ENCODE data around the gene DMPK.
A peak's percentile ranks its signal among the peaks of the same experiment; 100 is the strongest.
"Not testable (repeated sequence)": the region's sequence is repeated elsewhere in the genome, so short reads cannot be mapped to it uniquely, and the experiment has no call there.

The DMPK gene

DNA sequence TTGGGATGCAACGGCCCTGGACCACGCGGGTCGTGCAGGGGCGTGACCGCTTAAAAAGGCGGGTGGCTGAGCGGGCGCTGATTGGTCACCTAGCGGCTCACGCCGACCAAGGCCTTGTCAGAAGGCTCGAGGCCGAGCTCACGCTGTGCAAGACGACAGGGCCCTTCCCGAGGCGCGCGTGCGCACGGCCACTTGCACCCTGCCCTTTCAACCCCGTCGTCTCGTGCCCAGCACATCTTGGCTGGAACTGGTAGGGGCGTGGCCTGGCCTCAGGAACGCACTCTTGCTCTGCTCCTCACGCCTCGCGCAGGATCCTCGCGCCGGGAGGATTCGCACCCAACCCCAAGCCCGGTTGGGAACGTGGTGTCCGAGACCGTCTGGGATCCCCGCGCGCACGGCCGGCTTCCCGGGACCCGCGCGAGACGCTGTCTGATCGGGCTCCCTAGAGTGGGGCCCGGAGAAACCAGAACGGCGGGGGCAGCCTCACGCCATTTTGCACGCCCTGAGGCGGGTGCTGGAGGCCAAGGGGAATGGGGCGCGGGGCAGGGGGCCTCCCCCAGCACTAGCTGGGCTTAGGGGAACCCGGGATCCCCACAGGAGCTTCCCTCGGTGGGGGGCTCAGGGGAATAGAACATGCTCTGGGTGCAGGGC, 49.0 kb downstream of the DMPK start, which contains the start of gene MEIOSIN:
MEIOSIN (plus strand) TSS at position 280 of the 651 bp plus-strand sequence. CDS start 1,938 bp downstream, outside the sequence.
- no peak for FAIRE-seq

DNA sequence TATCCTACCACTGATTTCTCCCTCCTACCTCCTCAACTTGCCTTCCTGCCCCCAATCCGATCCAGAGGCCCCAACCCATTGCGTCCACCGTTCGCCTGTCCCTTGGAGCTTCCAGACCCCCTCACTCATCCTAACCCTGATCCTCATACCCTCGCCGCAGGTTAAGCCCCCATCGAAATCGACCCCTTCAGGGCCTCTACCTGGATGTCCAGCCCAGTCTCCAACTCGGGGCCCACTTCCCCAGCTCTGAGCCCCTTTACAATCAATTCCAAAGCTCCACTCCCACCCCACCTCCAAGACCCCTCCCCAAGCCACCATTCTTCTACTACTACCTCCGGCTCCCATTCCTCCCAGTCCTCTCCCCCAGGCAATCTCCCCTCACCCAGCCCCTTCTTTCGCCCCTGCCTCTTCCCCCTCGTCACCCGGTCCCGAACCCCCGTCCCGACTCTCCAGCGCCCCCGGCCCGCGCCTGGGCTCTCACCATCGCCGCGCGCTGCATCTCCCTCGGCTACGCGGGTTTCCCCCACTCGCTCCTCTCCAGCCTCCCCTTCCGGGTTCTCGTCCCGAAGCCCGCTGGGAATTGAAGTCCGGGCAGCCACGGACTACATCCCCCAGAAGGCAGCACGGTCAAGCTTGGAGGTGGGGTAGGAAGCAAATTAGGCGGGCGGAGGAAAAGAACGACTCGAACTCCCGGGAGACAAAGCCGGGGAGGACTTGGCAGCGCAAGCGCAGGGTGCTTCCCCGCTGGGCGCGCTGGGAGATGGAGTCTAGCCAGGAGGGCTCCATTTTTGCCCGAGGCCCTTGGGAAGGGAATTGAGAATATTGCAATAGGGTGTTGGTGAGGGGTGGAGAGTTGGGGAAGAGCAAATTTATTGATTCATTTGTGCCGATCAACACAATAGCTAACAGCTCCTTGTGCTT, 51.7 kb downstream of the DMPK start, which contains the start of gene FBXO46:
FBXO46 (minus strand) TSS at position 529 of the 921 bp plus-strand sequence. CDS start 17,401 bp downstream, outside the sequence.
- FAIRE-seq, result peak; percentile 98

DNA sequence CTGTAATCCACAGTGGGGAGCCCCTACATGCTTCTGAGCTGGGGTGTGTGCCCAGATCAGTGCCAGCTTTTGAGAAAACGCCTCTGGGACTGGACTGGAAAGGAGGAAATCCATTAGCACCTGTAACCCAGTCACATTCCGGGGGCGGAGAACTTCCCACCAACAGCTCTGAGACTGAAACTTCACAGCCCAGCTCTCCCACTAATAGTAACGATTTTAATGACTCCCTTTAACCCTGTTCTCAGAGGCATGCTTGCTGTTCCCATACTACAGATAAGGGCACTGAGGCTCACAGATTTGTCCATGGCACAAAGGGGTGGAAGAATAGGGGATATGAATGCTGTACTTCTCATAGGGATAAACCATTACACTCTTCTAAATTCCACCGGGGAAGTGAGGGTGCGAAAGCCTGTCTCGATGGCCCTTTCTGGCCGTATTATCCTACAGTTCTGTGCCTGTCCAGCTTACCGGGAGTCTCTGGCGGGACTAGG, 52.4 kb downstream of the DMPK start:
- FAIRE-seq, result no peak

DNA sequence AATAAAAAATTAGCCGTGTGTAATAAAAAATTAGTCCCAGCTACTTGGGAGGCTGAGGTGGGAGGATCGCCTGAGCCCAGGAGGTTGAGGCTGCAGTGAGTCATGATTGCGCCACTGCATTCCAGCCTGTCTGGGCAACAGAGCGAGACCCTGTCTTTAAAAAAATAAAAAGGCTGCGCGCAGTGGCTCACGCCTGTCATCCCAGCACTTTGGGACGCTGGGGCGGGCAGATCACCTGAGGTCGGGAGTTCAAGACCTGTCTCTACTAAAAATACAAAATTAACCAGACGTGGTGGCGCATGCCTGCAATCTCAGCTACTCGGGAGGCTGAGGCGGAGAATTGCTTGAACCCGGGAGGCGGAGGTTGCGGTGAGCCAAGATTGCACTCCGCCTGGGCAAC, 53.6 kb downstream of the DMPK start:
- not testable (repeated sequence) for FAIRE-seq

DNA sequence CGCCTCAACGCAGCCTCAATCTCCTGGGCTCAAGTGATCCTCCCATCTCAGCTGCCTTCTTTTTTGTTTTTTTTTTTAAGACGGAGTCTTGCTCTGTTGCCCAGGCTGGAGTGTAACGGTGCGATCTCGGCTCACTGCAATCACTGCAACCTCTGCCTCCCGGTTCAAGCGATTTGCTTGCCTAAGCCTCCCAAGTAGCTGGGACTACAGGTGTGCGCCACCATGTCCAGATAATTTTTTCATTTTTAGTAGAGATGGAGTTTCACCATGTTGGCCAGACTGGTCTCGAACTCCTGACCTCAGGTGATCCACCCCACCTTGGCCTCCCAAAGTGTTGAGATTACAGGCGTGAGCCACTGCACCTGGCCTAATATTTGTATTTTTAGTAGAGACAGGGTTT, 62.2 kb downstream of the DMPK start:
- not testable (repeated sequence) for FAIRE-seq
